HCT116 (cell line): ENCODE data around the gene DMD. TPM values are rescaled to one million over a fixed set of nuclear protein-coding genes. Genes with fewer than 3 reads are reported as not detected.

Experiments used
- ATAC-seq: fragments of 200-7000 bp; cut with Tn5 transposase; 2 replicates; pipeline ENCODE4 v1.9.1; 2020; ENCODE audit warnings: mild to moderate bottlenecking, moderate library complexity
- BruUV-seq: library from RNA; stranded (reverse); fragments of 400-500 nt; replicated peaks from 2 replicates; lab custom pipeline; 2021; lab: Mats Ljungman, UMichigan
- CTCF ChIA-PET: fragments of 300-600 bp; sonication (Branson Sonifier 250); formaldehyde crosslinking; loops from one replicate; lab custom pipeline; 2021; ENCODE audit warnings: antibody characterized with exemption; lab: Charles Lee
- POLR2A ChIA-PET: fragments of 300-600, 350-600 bp; sonication (Branson Sonifier 250); formaldehyde crosslinking; loops from one replicate; lab custom pipeline; 2021; ENCODE audit warnings: antibody characterized with exemption; lab: Charles Lee
- RAD21 ChIA-PET, 2 experiments: fragments of 300-600 bp; sonication (Branson Sonifier 250); formaldehyde crosslinking; loops; one replicate each; lab custom pipeline; 2023; ENCODE audit warnings: low total read pairs in 2 of 2; ENCODE audit not compliant: uncharacterized antibody in 2 of 2, unreplicated experiment in 2 of 2, low non-redundant PET in 1 of 2; lab: Charles Lee
- DNase-seq: peaks from one replicate; pipeline ENCODE4 v3.0.0-alpha.2; 2010; ENCODE audit warnings: low read depth, low spot score
- H2AFZ ChIP-seq: fragments of 200-600 bp; shearing (Covaris generic), sonication (generic); 2 replicates; pipeline ENCODE4 v1.6.1; 2017; ENCODE audit warnings: low read depth, mixed run types, mixed read lengths, antibody characterized with exemption, low read length; ENCODE audit not compliant: poor library complexity, severe bottlenecking
- H3K27ac ChIP-seq: 2 replicates; pipeline ENCODE4 v1.5.1; 2012; ENCODE audit warnings: low read depth, low read length
- H3K27me3 ChIP-seq: fragments of 200-600 bp; sonication (generic); 2 replicates; pipeline ENCODE4 v1.6.1; 2016; ENCODE audit warnings: mixed run types, low read length, mixed read lengths; ENCODE audit not compliant: insufficient read depth
- H3K36me3 ChIP-seq, 2 experiments: fragments of 200-500 bp in 1 of 2; fragments of 200-600 bp in 1 of 2; sonication (Bioruptor generic) in 1 of 2; sonication (generic) in 1 of 2; 2 replicates each; pipeline versions ENCODE4 v1.5.1 to v1.6.1; 2014 to 2016; ENCODE audit warnings: low read length in 2 of 2, inconsistent platforms in 1 of 2, mixed read lengths in 1 of 2, mixed run types in 1 of 2; ENCODE audit not compliant: insufficient read depth in 2 of 2, control insufficient read depth in 1 of 2
- H3K4me1 ChIP-seq, 2 experiments: fragments of 200-600 bp in 1 of 2; sonication (generic) in 1 of 2; 2 replicates each; pipeline versions ENCODE4 v1.5.1 to v1.6.1; 2012 to 2017; ENCODE audit warnings: low read length in 2 of 2, inconsistent platforms in 1 of 2, mild to moderate bottlenecking in 1 of 2, mixed read lengths in 1 of 2, mixed run types in 1 of 2, moderate library complexity in 1 of 2; ENCODE audit not compliant: insufficient read depth in 2 of 2, control insufficient read depth in 1 of 2
- H3K4me2 ChIP-seq: fragments of 200-600 bp; sonication (generic); 2 replicates; pipeline ENCODE4 v1.6.1; 2017; ENCODE audit warnings: mixed run types, low read length, mixed read lengths
- H3K4me3 ChIP-seq, 2 experiments: fragments of 200-600 bp in 1 of 2; sonication (generic) in 1 of 2; replicated peaks in 1 of 2; 2 replicates each; pipeline ENCODE4 v1.5.1; 2011 to 2016; ENCODE audit warnings: low read length in 2 of 2, control low read depth in 1 of 2, low read depth in 1 of 2, mild to moderate bottlenecking in 1 of 2, mixed read lengths in 1 of 2, mixed run types in 1 of 2
- H3K79me2 ChIP-seq: fragments of 200-600 bp; sonication (generic); 2 replicates; pipeline ENCODE4 v1.6.1; 2017; ENCODE audit warnings: mild to moderate bottlenecking, mixed run types, low read length, moderate library complexity, mixed read lengths; ENCODE audit not compliant: insufficient read depth
- H3K9ac ChIP-seq: fragments of 200-600 bp; sonication (generic); 2 replicates; pipeline ENCODE4 v1.6.1; 2016; ENCODE audit warnings: low read length, mixed read lengths
- H3K9me2 ChIP-seq: fragments of 200-600 bp; sonication (generic), shearing (Covaris generic); 2 replicates; pipeline ENCODE4 v1.6.1; 2017; ENCODE audit warnings: mixed run types, mild to moderate bottlenecking, moderate library complexity; ENCODE audit not compliant: insufficient read depth
- H3K9me3 ChIP-seq, 2 experiments: fragments of 200-500 bp in 1 of 2; fragments of 200-600 bp in 1 of 2; sonication (Bioruptor generic) in 1 of 2; sonication (generic) in 1 of 2; 2 replicates each; pipeline ENCODE4 v1.6.1; 2014 to 2017; ENCODE audit warnings: low read length in 2 of 2, mixed read lengths in 2 of 2, inconsistent platforms in 1 of 2, low read depth in 1 of 2, mild to moderate bottlenecking in 1 of 2, mixed run types in 1 of 2, moderate library complexity in 1 of 2; ENCODE audit not compliant: control insufficient read depth in 1 of 2, insufficient read depth in 1 of 2
- H4K20me1 ChIP-seq: fragments of 200-600 bp; sonication (generic), shearing (Covaris generic); 2 replicates; pipeline ENCODE4 v1.6.1; 2017; ENCODE audit warnings: mixed run types, mild to moderate bottlenecking, moderate library complexity; ENCODE audit not compliant: insufficient read depth
- CBX3 ChIP-seq: IDR thresholded peaks from 2 replicates; pipeline ENCODE4 v1.6.1; 2012; ENCODE audit warnings: low read depth
- CEBPB ChIP-seq: IDR thresholded peaks from 2 replicates; pipeline ENCODE4 v1.6.1; 2012; ENCODE audit warnings: low read depth
- EGR1 ChIP-seq: IDR thresholded peaks from 2 replicates; pipeline ENCODE4 v1.6.1; 2012; ENCODE audit warnings: low read depth
- EZH2phosphoT487 ChIP-seq: fragments of 200-600 bp; IDR thresholded peaks from 2 replicates; pipeline ENCODE4 v1.6.1; 2018; ENCODE audit warnings: antibody characterized with exemption, borderline replicate concordance
- FOSL1 ChIP-seq: IDR thresholded peaks from 2 replicates; pipeline ENCODE4 v1.6.1; 2012; ENCODE audit warnings: low read depth
- JUND ChIP-seq: IDR thresholded peaks from 2 replicates; pipeline ENCODE4 v1.6.1; 2012
- POLR2A ChIP-seq: IDR thresholded peaks from 2 replicates; pipeline ENCODE4 v1.7.0; 2011; ENCODE audit warnings: borderline replicate concordance; ENCODE audit not compliant: insufficient read depth, insufficient read length; ENCODE audit errors: extremely low read depth
- POLR2AphosphoS5 ChIP-seq: IDR thresholded peaks from 2 replicates; pipeline ENCODE4 v1.6.1; 2011; ENCODE audit warnings: mild to moderate bottlenecking, low read depth, low read length, moderate library complexity
- SIN3A ChIP-seq: IDR thresholded peaks from 2 replicates; pipeline ENCODE4 v1.6.1; 2012; ENCODE audit warnings: low read depth
- SRF ChIP-seq: IDR thresholded peaks from 2 replicates; pipeline ENCODE4 v1.6.1; 2012; ENCODE audit warnings: low read depth
- YY1 ChIP-seq: IDR thresholded peaks from 2 replicates; pipeline ENCODE4 v1.6.1; 2011; ENCODE audit warnings: low read length, low read depth, moderate library complexity, mild to moderate bottlenecking; ENCODE audit not compliant: insufficient replicate concordance; ENCODE audit errors: extremely low read depth
- ZFX ChIP-seq: fragments of 450-650 bp; IDR thresholded peaks from 2 replicates; pipeline ENCODE4 v1.6.1; 2017
- ZNF274 ChIP-seq: fragments of 200-500 bp; sonication (Bioruptor generic); IDR thresholded peaks from 2 replicates; pipeline ENCODE4 v1.6.1; 2014; ENCODE audit warnings: mild to moderate bottlenecking, low read depth, low read length, inconsistent platforms
- intact Hi-C: fragments of 100-400 bp; cut with micrococcal nuclease; formaldehyde crosslinking; loops from 2 replicates; pipeline ENCODE4 v1.10.0; 2022
- total RNA-seq: library from RNA; stranded (reverse); gene quantifications from one replicate; pipeline ENCODE4 v1.2.1, GENCODE V29; 2021; ENCODE audit not compliant: unreplicated experiment
- TF ChIP-seq, protein P1 (sequence below): IDR thresholded peaks from 2 replicates; pipeline ENCODE4 v1.6.1; 2012
- TF ChIP-seq, protein P2 (sequence below), 3 experiments: fragments of 200-600 bp in 1 of 3; sonication (generic) in 1 of 3; IDR thresholded peaks in 2 of 3; conservative IDR thresholded peaks in 1 of 3; 2 replicates each; pipeline ENCODE4 v1.5.1; 2012 to 2017; ENCODE audit warnings: low read depth in 2 of 3, low read length in 2 of 3, antibody characterized with exemption in 1 of 3, borderline replicate concordance in 1 of 3, control low read depth in 1 of 3, mild to moderate bottlenecking in 1 of 3, mixed read lengths in 1 of 3, mixed run types in 1 of 3, moderate library complexity in 1 of 3; ENCODE audit not compliant: insufficient read depth in 1 of 3
- TF ChIP-seq, protein P3 (sequence below): IDR thresholded peaks from 2 replicates; pipeline ENCODE4 v1.6.1; 2011; ENCODE audit warnings: mild to moderate bottlenecking, low read length, moderate library complexity; ENCODE audit not compliant: insufficient replicate concordance; ENCODE audit errors: extremely low read depth

The DMD gene
- total RNA-seq, 1 experiment from 2014 or later, result 0.05 TPM

DNA sequence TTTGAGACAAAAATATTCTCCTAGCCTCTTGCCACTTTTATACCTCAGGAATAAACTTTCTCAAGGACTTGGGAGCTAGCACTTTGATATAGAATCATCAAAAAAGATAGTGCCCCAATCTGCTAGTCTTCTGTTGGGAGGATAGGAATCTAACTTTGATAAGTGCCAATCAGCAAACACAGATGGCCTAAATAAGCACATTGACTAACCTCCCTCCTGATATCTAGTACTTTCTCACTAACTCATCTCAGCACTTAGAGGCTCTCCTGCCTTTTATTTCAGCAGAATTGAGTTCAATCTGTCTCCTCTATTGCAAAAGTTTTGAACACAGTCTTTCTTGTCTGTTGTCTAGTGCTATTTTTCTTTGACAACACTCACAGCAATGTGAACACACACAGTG lies 1341.1 kb downstream of the DMD start (continued):
- TF ChIP-seq JUND (no peak), ZNF274 (no peak), CEBPB (no peak), POLR2AphosphoS5 (no peak)
- TF ChIP-seq, protein P1, sequence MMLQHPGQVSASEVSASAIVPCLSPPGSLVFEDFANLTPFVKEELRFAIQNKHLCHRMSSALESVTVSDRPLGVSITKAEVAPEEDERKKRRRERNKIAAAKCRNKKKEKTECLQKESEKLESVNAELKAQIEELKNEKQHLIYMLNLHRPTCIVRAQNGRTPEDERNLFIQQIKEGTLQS, result no peak
- TF ChIP-seq, all 23 proteins: peak for 0

DNA sequence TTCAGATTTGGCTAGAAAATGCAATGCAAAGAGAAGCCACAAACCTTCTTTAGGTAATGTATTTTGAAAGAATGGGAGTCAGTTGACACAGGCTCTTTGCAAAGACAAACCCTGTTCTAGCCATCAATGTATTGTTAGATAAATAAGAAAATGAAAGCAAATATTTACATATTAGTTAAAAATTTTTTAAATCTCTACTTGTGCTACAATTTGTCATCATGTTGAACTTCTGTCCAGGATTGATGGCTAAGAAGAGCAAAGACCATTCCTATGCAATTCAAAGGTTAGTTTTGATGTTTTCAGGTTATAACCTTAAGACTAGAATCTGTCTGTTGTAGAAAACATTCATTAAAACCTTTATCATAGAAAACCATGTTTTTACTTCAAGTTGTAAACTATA lies 1350.7 kb downstream of the DMD start:
- no peaks in the 10 kb centered on the region for H3K79me2 ChIP-seq
- DNase-seq, result no peak
- TF ChIP-seq FOSL1 (no peak), SRF (no peak), ZNF274 (no peak), YY1 (no peak), CBX3 (no peak), EZH2phosphoT487 (no peak), POLR2A (no peak), SIN3A (no peak), EGR1 (no peak), ZFX (no peak), CEBPB (no peak)
- TF ChIP-seq, protein P2, sequence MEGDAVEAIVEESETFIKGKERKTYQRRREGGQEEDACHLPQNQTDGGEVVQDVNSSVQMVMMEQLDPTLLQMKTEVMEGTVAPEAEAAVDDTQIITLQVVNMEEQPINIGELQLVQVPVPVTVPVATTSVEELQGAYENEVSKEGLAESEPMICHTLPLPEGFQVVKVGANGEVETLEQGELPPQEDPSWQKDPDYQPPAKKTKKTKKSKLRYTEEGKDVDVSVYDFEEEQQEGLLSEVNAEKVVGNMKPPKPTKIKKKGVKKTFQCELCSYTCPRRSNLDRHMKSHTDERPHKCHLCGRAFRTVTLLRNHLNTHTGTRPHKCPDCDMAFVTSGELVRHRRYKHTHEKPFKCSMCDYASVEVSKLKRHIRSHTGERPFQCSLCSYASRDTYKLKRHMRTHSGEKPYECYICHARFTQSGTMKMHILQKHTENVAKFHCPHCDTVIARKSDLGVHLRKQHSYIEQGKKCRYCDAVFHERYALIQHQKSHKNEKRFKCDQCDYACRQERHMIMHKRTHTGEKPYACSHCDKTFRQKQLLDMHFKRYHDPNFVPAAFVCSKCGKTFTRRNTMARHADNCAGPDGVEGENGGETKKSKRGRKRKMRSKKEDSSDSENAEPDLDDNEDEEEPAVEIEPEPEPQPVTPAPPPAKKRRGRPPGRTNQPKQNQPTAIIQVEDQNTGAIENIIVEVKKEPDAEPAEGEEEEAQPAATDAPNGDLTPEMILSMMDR (IDR thresholded peaks at IDR 0.05 in 2 of 3, conservative IDR thresholded peaks at IDR 0.05 in 1 of 3; ENCODE audit: borderline replicate concordance in 1 of 3, insufficient read depth in 1 of 3, low read depth in 2 of 3, low read length in 2 of 3), result no peak
- TF ChIP-seq, protein P3, sequence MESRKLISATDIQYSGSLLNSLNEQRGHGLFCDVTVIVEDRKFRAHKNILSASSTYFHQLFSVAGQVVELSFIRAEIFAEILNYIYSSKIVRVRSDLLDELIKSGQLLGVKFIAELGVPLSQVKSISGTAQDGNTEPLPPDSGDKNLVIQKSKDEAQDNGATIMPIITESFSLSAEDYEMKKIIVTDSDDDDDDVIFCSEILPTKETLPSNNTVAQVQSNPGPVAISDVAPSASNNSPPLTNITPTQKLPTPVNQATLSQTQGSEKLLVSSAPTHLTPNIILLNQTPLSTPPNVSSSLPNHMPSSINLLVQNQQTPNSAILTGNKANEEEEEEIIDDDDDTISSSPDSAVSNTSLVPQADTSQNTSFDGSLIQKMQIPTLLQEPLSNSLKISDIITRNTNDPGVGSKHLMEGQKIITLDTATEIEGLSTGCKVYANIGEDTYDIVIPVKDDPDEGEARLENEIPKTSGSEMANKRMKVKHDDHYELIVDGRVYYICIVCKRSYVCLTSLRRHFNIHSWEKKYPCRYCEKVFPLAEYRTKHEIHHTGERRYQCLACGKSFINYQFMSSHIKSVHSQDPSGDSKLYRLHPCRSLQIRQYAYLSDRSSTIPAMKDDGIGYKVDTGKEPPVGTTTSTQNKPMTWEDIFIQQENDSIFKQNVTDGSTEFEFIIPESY, result no peak
- TF ChIP-seq, protein P1, result no peak
- TF ChIP-seq, all 23 proteins: peak for 0
- RAD21 ChIA-PET, result no interaction called here
- Histone ChIP-seq H3K27ac (no peak overlapping the region), H3K4me2 (no peak overlapping the region), H4K20me1 (no peaks in the 10 kb centered on the region), H3K4me3 (no peak overlapping the region), H2AFZ (no peak overlapping the region), H3K27me3 (no peaks in the 10 kb centered on the region), H3K9ac (no peak overlapping the region), H3K9me3 (no peaks in the 10 kb centered on the region), H3K9me2 (no peaks in the 10 kb centered on the region), H3K4me1 (no peaks in the 10 kb centered on the region), H3K36me3 (no peaks in the 10 kb centered on the region)
- POLR2A ChIA-PET, result no interaction called here
- intact Hi-C loops, result no loop called here
- ATAC-seq, result no peak
- no TSS peak for BruUV-seq
- CTCF ChIA-PET, result no interaction called here
